GM19238 (cell line): ENCODE data around the gene HLA-DPA1.

ENCODE experiments used
- DNase-seq: peaks from one replicate; pipeline ENCODE4 v3.0.0; 2011; ENCODE audit warnings: low spot score; ENCODE audit not compliant: insufficient read length

Gene HLA-DPA1

GRCh38 chr6:33018418-33018817, 55.0 kb downstream of the HLA-DPA1 start:
- no peak for DNase-seq

- no peak for DNase-seq
Measured at GRCh38 chr6:33017694-33018353, 55.6 kb downstream of the HLA-DPA1 start.

- DNase-seq, result no peak
Measured at GRCh38 chr6:33017018-33017417, 56.4 kb downstream of the HLA-DPA1 start.

GRCh38 chr6:33015798-33016197, 57.7 kb downstream of the HLA-DPA1 start:
- DNase-seq, result no peak

GRCh38 chr6:33014841-33015634, 58.4 kb downstream of the HLA-DPA1 start:
- no peak for DNase-seq
